Measurements from ENCODE around the gene MSI2.

DNA sequence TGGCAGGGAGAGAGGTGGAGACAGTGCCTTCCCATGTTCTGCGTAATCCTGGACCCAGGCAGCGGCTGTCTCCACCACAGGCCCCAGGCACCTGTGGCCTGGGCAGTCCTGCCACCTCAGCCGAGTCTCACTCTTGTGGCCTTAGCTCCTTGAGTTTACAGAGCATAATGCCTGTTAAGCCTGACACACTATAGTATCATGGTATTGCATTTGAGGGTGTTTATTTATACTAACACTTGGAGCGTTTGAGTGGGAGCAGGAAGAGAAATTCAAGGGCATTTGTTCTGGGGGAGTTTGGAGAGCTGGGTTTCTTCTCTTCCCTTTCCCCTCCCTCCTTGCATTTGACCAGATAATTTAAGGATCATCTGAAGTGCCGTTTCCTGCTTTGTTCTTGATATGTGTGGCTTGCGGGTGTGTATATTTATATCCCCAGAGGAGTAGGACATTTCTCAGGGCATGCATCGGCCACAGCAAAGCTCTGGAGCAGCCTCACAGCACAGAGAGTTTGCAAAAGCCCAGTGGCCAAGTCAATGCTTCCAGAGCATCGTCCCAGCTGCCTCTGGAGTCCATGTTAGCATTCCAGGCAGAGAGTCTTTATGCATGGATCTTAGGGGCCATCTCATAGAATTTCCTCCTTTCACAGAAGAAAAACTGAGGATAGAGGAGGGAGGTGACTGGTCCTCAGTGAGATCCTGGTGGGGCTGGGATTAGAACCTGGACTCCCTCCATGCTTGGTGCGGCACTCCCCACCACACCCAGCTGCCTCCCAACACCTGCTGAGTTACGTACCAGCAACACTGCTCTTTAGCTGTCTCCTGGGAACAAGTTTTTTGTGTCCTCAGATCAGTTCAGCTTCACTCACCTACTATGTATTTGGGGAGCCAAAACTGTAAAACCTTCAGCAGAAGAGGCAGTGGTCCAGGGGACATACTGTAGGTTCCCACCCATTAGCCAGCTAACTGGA, 266.0 kb downstream of the MSI2 start:
- TF ChIP-seq, protein P1, sequence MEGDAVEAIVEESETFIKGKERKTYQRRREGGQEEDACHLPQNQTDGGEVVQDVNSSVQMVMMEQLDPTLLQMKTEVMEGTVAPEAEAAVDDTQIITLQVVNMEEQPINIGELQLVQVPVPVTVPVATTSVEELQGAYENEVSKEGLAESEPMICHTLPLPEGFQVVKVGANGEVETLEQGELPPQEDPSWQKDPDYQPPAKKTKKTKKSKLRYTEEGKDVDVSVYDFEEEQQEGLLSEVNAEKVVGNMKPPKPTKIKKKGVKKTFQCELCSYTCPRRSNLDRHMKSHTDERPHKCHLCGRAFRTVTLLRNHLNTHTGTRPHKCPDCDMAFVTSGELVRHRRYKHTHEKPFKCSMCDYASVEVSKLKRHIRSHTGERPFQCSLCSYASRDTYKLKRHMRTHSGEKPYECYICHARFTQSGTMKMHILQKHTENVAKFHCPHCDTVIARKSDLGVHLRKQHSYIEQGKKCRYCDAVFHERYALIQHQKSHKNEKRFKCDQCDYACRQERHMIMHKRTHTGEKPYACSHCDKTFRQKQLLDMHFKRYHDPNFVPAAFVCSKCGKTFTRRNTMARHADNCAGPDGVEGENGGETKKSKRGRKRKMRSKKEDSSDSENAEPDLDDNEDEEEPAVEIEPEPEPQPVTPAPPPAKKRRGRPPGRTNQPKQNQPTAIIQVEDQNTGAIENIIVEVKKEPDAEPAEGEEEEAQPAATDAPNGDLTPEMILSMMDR (IDR thresholded peaks at IDR 0.05), result no peak
- TF ChIP-seq EZH2 (IDR thresholded peaks at IDR 0.05; ENCODE audit: borderline replicate concordance, insufficient read depth, low read depth, low read length, poor library complexity, severe bottlenecking), result no peak

Measured in B cell (primary cell).